GM19043 (cell line): Measurements from ENCODE around the gene SKIC2.
"Not testable (repeated sequence)": the region's sequence is repeated elsewhere in the genome, so short reads cannot be mapped to it uniquely, and the experiment has no call there.

Experiments
- ATAC-seq: cut with Tn5 transposase; IDR thresholded peaks from one replicate; pipeline ENCODE4 v1.9.1; 2021; ENCODE audit warnings: low read depth; ENCODE audit not compliant: unreplicated experiment

The SKIC2 gene

DNA sequence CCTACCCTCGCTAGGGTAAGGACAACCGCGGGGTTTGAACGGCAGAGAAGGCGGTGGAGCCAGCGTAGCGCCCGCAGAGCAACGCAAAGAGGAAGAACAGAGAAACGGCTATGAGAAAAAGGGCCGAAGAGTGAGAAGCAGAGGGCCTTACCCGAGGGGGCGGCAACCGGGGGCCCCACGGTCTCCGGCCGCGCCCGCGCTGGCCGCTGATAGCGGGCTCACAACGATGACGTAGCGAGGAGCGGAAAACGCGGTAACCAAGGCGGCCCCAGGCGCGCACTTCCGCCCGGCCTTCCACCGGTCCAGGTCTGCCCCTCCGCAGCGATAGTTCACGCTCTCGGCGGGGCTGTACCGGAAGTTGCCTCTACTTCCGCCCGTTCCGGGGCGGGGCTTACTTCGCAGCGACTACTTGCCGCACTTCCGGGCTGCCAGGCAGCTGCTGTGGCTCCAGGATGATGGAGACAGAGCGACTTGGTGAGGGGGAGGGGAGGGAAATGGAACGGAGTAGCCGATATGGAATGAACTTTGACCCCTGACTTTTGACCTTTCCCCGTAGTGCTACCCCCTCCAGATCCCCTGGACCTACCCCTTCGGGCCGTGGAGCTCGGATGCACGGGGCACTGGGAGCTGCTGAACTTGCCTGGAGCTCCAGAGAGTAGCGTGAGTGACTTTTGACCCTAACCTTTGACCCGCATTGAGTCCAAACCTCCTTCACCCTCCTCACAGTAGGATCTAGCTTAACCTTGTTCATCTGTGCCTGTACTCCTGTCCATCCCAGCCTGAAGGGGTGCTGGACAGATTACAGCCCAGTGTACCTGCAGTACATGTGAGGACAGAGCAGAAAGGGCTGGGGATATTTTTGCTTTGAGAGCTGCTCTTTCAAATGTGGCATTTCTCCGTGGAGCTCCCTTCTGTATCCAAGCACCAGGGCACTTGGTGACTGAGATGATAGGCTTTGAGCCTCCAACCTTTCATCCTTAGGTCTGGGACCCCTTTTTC is at the start of gene SKIC2, which contains the start of gene NELFE:
Gene SKIC2, plus strand, starts transcription at position 435 of the 999 bp plus-strand sequence. Its CDS starts 18 bp downstream, at position 453.
Gene NELFE, minus strand, starts transcription at position 231 of the 999 bp plus-strand sequence. CDS start 525 bp downstream, outside the sequence.
- ATAC-seq = peak; percentile 96

GRCh38 chr6:31909298-31909697 is 49.7 kb upstream of the SKIC2 start:
- ATAC-seq = not testable (repeated sequence)

GRCh38 chr6:31911826-31912585 is 47.0 kb upstream of the SKIC2 start:
- no peak for ATAC-seq

DNA sequence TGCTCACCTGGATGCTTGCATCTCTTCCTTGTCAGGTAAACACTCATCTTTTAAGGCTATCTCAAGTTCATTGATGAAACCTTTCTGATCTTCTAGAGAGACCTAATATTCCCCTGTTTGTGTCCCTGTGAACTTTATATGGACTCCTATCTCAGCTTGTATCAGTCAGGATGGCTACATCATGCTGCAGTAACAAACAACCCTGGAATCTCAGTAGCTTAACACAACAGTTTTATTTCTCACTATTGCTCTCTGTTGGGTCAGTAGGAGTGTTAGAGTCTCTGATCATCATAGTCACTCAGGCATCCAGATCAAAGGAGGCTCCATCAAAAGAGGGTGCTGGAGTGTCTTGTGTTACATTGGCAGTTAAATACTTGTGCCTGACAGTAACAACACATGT is 43.6 kb upstream of the SKIC2 start:
- ATAC-seq = no peak

DNA sequence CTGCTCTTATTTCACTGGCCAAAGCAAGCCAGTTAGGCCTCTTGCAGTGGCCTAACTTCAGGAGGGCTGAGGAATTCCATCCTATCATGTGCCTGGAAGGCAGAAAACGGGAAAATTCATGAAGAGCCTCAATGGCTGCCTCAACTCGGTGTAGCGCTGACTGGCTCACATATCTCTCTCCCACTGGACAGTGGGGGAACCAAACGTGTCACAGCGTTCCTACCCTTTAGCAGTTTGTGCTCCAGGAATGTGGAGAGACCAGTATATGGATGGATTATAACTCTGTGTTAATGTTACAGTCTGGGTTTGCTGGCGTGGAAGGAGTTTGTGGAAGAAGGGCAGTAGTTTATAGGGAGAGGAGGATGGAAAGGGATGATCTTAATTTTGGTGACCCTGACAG is 43.2 kb upstream of the SKIC2 start:
- ATAC-seq = no peak

DNA sequence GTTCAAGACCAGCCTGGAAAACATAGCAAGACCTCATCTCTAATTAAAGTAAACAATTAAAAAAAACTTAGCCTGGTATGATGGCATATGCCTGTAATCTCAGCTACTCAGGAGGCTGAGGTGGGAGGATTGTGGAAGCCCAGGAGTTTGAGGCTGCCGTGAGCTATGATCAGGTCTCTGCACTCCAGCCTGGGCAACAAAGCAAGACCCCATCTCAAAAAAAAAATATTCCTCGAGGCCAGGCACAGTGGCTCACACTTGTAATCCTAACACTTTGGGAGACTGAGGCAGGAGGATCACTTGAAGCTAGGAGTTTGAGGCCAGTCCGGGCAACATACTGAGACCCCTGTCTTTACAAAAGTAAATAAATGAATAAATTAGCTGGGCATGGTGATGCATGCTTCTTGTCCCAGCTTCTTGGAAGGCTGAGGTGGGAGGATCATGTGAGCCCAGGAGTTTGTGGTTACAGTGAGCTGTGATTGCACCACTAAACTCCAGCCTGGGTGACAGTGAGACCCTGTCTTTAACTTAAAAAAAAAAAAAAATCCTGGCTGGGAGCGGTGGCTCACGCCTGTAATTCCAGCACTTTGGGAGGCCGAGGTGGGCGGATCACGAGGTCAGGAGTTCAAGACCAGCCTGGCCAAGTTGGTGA is 40.8 kb upstream of the SKIC2 start:
- ATAC-seq = no peak

DNA sequence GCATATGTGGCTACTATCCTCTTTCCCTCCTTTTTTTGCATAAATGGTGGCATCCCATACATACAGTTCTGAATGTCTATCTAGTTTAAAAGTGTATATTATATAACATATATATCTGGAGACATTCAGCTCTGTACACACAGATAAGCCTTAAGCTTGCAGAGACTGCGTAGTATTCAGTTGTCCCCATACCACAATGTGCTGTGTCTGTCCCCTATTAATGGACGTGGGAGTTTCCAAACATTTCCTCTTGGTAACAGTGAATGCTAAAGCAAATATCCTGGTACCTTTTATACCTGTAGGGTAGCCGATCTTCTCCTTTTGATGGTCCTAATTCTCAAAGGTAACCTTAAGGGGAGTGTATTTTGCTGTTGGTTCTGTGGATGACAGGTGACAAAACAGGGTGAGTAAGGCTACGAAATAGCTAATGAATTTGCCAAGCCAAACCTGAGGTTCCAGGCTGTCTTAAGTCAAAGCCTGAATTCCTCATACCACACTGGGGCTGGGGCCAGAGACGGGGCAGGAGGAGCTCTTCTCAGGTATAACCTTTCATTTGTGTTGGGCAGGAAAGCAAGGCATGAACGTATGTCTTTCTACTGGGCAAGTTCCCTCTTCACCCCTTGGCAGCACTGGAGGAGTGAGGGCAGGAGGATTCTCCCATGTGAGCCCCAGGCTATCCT is 39.2 kb upstream of the SKIC2 start:
- no peak for ATAC-seq

DNA sequence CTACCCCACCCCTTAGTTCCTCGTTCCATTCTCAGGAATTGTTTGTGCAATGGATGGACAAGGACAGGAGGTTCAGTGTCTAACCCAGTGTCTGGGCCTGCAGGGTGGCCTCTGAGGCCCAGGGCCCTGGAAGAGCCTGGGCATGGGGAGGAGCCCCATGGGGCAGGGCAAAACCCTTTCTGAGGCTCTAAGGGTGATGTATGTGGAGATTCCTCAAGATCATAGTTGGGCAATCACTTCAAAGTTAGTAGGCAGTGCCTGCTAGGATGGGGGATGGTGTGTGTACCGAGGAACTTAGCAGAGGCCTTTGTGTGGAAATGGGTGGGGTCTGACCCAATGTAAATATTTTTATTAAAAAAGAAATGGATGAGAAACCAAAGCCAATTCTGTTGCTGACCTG is 38.2 kb upstream of the SKIC2 start:
- ATAC-seq = no peak

DNA sequence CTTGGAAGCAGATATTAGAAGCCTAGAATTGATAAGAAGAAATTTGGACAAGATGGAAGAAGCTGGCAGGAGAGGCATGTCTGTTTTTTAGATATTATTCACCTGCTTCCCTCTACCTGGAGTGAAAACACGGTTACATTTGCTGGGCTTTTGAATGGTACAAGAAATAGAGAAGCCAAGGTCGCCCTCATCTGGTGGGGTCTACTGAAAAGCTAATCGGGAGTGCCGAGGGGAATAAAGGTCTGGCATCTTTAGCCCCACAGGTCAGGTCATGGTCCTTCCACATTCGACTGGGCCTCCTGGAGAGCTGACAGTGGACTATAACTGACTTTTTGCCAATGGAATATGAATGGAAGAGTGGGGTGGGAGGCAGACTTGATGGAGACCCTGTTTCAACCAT is 36.0 kb upstream of the SKIC2 start:
- no peak for ATAC-seq

- no peak for ATAC-seq
Observed at GRCh38 chr6:31927242-31927862, 31.6 kb upstream of the SKIC2 start, which contains the start of gene C2. TSS of gene C2 (plus strand) at chr6:31927717. CDS start at chr6:31927753, 36 bp downstream.

- no peak for ATAC-seq
Observed at GRCh38 chr6:31927863-31928671, 30.9 kb upstream of the SKIC2 start.

DNA sequence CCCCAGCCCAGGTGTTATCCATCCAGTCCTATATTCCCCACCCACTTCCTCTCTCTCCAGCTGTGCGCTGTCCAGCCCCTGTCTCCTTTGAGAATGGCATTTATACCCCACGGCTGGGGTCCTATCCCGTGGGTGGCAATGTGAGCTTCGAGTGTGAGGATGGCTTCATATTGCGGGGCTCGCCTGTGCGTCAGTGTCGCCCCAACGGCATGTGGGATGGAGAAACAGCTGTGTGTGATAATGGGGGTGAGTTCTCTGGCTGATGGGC is 30.4 kb upstream of the SKIC2 start:
- no peak for ATAC-seq

DNA sequence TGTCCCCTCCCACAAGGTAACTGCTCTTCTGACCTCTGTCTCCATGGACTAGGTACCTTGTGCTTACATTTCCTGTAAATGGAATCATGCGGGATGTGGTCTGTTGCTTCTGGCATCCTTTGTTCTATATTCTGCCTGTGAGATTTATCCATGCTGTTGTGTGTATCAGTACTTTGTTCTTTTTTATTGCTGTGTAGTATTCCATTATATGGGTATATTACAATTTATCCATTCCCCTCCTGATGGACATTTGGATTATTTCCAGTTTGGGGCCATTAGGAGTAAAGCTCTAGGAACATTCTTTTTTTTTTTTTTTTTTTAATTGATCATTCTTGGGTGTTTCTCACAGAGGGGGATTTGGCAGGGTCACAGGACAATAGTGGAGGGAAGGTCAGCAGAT is 28.0 kb upstream of the SKIC2 start:
- no peak for ATAC-seq

DNA sequence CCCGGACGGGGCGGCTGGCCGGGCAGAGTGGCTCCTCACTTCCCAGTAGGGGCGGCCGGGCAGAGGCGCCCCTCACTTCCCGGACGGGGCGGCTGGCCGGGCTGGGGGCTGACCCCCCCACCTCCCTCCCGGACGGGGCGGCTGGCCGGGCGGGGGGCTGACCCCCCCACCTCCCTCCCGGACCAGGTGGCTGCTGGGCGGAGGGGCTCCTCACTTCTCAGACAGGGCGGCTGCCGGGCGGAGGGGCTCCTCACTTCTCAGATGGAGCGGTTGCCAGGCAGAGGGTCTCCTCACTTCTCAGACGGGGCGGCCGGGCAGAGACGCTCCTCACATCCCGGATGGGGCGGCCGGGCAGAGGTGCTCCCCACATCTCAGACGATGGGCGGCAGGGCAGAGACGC is 26.8 kb upstream of the SKIC2 start:
- not testable (repeated sequence) for ATAC-seq

GRCh38 chr6:31933537-31933936 is 25.4 kb upstream of the SKIC2 start:
- ATAC-seq = no peak

DNA sequence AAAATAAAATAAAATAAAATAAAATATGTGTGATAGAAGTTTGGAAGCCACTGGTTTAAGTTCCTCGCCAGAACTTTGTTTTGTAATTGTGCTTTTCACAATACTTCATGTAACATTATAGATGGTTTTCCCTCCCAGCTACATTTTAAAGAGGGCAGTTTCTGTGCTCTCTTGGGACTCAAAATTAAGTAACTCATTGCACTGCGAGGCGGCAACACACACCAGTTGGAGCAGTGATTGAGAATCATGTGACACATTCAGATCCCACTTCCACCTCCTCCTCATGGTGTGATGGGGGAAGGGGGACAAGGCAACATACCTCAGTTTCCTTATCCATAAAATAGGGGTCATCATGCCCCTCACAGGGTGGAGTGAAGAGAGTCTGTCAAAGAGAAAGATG is 24.0 kb upstream of the SKIC2 start:
- ATAC-seq = no peak

- no peak for ATAC-seq
Observed at GRCh38 chr6:31935823-31936222, 23.2 kb upstream of the SKIC2 start.

DNA sequence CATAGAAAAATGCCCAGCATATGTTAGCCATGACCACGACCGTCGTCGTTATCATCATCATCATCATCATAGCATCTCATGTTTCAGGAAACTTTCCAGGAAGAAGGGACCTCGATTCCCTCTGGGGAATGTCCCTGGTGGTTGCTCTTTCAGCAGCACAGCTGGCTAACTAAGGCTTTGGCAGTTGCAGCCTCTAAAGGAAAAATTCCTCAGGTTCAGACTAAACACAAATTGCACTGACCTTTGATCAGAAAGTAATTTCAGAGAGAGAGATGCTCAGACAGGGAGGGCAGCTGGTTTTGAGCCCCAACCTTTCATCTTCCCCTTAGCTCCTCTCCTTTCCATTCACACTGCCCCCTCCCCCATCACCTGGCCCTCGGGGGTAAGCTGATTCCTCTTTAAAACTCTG is 18.7 kb upstream of the SKIC2 start:
- ATAC-seq = no peak

GRCh38 chr6:31943742-31944141 is 15.2 kb upstream of the SKIC2 start:
- ATAC-seq = no peak
